ENCODE results near the gene FBH1.
"Not testable (repeated sequence)": the region's sequence is repeated elsewhere in the genome, so short reads cannot be mapped to it uniquely, and the experiment has no call there.

Gene FBH1

GRCh38 chr10:5898163-5898562 lies 8.1 kb downstream of the FBH1 start:
- TF ChIP-seq, protein P1, sequence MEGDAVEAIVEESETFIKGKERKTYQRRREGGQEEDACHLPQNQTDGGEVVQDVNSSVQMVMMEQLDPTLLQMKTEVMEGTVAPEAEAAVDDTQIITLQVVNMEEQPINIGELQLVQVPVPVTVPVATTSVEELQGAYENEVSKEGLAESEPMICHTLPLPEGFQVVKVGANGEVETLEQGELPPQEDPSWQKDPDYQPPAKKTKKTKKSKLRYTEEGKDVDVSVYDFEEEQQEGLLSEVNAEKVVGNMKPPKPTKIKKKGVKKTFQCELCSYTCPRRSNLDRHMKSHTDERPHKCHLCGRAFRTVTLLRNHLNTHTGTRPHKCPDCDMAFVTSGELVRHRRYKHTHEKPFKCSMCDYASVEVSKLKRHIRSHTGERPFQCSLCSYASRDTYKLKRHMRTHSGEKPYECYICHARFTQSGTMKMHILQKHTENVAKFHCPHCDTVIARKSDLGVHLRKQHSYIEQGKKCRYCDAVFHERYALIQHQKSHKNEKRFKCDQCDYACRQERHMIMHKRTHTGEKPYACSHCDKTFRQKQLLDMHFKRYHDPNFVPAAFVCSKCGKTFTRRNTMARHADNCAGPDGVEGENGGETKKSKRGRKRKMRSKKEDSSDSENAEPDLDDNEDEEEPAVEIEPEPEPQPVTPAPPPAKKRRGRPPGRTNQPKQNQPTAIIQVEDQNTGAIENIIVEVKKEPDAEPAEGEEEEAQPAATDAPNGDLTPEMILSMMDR (IDR thresholded peaks at IDR 0.05; ENCODE audit: low read depth, low read length): no peak
- no peak overlapping the region for H3K4me3 ChIP-seq (ENCODE audit: low read depth, low read length)

DNA sequence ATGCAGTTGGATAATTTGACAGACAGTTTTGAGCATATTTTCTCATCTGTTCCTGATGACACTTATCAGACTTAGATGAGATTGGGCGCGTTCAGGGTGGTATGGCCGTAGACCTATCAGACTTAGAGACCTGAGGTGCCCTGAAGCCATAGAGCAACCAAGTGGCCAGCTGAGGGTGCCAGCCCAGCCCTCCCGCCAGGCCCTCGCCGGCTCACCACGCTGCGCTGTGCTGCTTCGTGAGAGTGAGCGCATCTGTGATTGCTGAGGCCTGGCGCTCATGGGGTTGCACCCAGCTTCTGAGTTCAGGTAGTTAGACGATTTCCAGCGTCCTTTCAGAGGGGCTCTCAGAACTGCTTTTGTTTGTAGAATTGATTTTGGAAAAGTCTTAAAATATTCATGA lies 10.2 kb downstream of the FBH1 start:
- H3K4me3 ChIP-seq (ENCODE audit: low read depth, low read length): no peak overlapping the region
- TF ChIP-seq, protein P1 (IDR thresholded peaks at IDR 0.05; ENCODE audit: low read depth, low read length): no peak

- TF ChIP-seq, protein P1 (IDR thresholded peaks at IDR 0.05; ENCODE audit: low read depth, low read length): no peak
- no peak overlapping the region for H3K4me3 ChIP-seq (ENCODE audit: low read depth, low read length)
Measured at GRCh38 chr10:5902511-5903274, 12.7 kb downstream of the FBH1 start.

GRCh38 chr10:5903563-5903962 lies 13.5 kb downstream of the FBH1 start:
- TF ChIP-seq, protein P1 (IDR thresholded peaks at IDR 0.05; ENCODE audit: low read depth, low read length): no peak
- no peak overlapping the region for H3K4me3 ChIP-seq (ENCODE audit: low read depth, low read length)

GRCh38 chr10:5904227-5904626 lies 14.2 kb downstream of the FBH1 start:
- TF ChIP-seq, protein P1 (IDR thresholded peaks at IDR 0.05; ENCODE audit: low read depth, low read length): no peak
- H3K4me3 ChIP-seq (ENCODE audit: low read depth, low read length): no peak overlapping the region

DNA sequence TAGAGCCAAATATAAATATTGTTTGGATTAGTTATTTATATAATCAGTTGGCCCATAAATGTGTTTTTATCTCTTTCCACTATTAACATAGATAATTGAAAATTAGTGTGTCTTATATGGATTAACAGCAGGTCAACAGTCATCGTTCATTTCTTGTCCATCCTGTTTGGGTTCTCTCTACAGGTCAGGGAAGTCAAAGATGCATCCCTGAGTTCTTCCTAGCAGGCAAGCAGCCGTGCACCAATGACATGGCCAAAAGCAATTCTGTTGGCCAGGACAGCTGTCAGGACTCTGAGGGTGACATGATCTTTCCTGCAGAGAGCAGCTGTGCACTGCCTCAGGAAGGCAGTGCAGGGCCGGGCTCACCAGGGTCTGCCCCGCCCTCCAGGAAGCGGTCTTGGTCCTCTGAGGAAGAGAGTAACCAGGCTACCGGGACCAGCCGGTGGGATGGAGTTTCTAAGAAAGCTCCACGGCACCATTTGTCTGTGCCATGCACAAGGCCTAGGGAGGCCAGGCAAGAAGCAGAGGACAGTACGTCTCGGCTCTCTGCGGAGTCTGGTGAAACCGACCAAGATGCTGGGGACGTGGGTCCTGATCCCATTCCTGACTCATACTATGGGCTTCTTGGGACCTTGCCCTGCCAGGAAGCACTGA lies 15.9 kb downstream of the FBH1 start:
- H3K4me3 ChIP-seq (ENCODE audit: low read depth, low read length): no peak overlapping the region
- TF ChIP-seq, protein P1 (IDR thresholded peaks at IDR 0.05; ENCODE audit: low read depth, low read length): no peak

GRCh38 chr10:5906651-5907050 lies 16.6 kb downstream of the FBH1 start:
- TF ChIP-seq, protein P1 (IDR thresholded peaks at IDR 0.05; ENCODE audit: low read depth, low read length): no peak
- no peak overlapping the region for H3K4me3 ChIP-seq (ENCODE audit: low read depth, low read length)

DNA sequence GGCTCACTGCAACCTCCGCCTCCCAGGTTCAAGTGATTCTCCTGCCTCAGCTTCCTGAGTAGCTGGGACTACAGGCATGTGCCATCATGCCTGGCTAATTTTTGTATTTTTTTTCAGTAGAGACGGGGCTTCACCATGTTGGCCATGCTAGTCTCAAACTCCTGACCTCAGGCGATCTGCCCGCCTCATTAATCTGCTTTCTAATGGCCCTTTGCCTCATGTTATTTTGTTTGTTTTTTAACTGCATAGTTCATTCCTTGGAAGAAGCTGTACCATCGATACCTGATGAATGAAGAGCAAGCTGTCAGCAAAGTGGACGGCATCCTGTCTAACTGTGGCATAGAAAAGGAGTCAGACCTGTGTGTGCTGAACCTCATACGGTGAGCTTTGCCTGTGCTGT lies 18.6 kb downstream of the FBH1 start:
- not testable (repeated sequence) for H3K4me3 ChIP-seq (ENCODE audit: low read depth, low read length)
